H1 (cell line): ENCODE measurements around the gene DDX51.

ENCODE experiments used
- BCL11A ChIP-seq, 2 experiments: IDR thresholded peaks; one replicate each; pipeline ENCODE4 v1.6.1; 2011; ENCODE audit warnings: low read depth in 2 of 2, low read length in 2 of 2, mild to moderate bottlenecking in 2 of 2
- EGR1 ChIP-seq: IDR thresholded peaks from 2 replicates; pipeline ENCODE4 v1.6.1; 2011; ENCODE audit warnings: low read depth, low read length, borderline replicate concordance
- EZH2 ChIP-seq: fragments of 200-600 bp; sonication (generic); IDR thresholded peaks from 2 replicates; pipeline ENCODE4 v1.7.1; 2012; ENCODE audit warnings: low read depth, mild to moderate bottlenecking, moderate library complexity, low read length, inconsistent platforms; ENCODE audit not compliant: severe bottlenecking
- POLR2A ChIP-seq, 2 experiments: IDR thresholded peaks; 1 replicate in 1 of 2; 2 replicates in 1 of 2; pipeline ENCODE4 v1.6.1; 2011; ENCODE audit warnings: low read depth in 2 of 2, low read length in 2 of 2, mild to moderate bottlenecking in 2 of 2; ENCODE audit errors: control extremely low read depth in 1 of 2
- POLR2AphosphoS5 ChIP-seq: IDR thresholded peaks from 2 replicates; pipeline ENCODE4 v1.6.1; 2011; ENCODE audit warnings: low read depth, low read length
- SIX5 ChIP-seq: IDR thresholded peaks from 2 replicates; pipeline ENCODE4 v1.6.1; 2011; ENCODE audit warnings: mild to moderate bottlenecking, low read depth, low read length
- ZNF274 ChIP-seq: IDR thresholded peaks from 2 replicates; pipeline ENCODE4 v1.7.0; 2012; ENCODE audit warnings: low read length, borderline replicate concordance; ENCODE audit errors: extremely low read depth
- TF ChIP-seq, protein P1 (sequence below), 3 experiments: IDR thresholded peaks; 1 replicate in 2 of 3; 2 replicates in 1 of 3; pipeline versions ENCODE4 v1.5.1 to v1.6.1; 2011; ENCODE audit warnings: low read length in 3 of 3, mild to moderate bottlenecking in 3 of 3, inconsistent platforms in 2 of 3, low read depth in 1 of 3, moderate library complexity in 1 of 3; ENCODE audit not compliant: insufficient read depth in 1 of 3; ENCODE audit errors: control extremely low read depth in 1 of 3
- TF ChIP-seq, protein P2 (sequence below): IDR thresholded peaks from 2 replicates; pipeline ENCODE4 v1.6.1; 2011; ENCODE audit warnings: low read length, improper control_type of control experiment

DNA sequence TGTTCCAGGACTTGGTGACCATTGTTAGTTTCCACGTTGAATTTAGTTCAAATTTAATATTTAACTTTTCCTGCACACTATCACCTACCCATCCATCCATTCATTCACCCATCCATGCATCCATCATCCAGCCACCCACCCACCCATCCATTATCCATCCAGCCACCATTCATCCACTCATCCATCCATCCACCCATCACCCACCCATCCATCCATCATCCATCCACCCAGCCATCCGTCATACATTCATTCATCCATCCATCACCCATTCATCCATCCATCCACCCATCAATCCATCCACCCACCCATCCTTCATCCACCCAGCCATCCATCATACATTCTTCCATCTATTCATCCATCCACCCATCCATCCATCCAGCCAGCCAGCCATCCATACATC lies 22.0 kb upstream of the DDX51 start:
- TF ChIP-seq EZH2 (no peak), ZNF274 (no peak), SIX5 (no peak), POLR2A (IDR thresholded peaks at IDR 0.05; ENCODE audit: control extremely low read depth in 1 of 2, low read depth in 2 of 2, low read length in 2 of 2) (no peak), POLR2AphosphoS5 (no peak), EGR1 (no peak), BCL11A (IDR thresholded peaks at IDR 0.05; ENCODE audit: low read depth in 2 of 2, low read length in 2 of 2) (no peak)
- TF ChIP-seq, protein P1, sequence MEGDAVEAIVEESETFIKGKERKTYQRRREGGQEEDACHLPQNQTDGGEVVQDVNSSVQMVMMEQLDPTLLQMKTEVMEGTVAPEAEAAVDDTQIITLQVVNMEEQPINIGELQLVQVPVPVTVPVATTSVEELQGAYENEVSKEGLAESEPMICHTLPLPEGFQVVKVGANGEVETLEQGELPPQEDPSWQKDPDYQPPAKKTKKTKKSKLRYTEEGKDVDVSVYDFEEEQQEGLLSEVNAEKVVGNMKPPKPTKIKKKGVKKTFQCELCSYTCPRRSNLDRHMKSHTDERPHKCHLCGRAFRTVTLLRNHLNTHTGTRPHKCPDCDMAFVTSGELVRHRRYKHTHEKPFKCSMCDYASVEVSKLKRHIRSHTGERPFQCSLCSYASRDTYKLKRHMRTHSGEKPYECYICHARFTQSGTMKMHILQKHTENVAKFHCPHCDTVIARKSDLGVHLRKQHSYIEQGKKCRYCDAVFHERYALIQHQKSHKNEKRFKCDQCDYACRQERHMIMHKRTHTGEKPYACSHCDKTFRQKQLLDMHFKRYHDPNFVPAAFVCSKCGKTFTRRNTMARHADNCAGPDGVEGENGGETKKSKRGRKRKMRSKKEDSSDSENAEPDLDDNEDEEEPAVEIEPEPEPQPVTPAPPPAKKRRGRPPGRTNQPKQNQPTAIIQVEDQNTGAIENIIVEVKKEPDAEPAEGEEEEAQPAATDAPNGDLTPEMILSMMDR (IDR thresholded peaks at IDR 0.05; ENCODE audit: control extremely low read depth in 1 of 3, insufficient read depth in 1 of 3, low read depth in 1 of 3, low read length in 3 of 3) = no peak
- TF ChIP-seq, protein P2, sequence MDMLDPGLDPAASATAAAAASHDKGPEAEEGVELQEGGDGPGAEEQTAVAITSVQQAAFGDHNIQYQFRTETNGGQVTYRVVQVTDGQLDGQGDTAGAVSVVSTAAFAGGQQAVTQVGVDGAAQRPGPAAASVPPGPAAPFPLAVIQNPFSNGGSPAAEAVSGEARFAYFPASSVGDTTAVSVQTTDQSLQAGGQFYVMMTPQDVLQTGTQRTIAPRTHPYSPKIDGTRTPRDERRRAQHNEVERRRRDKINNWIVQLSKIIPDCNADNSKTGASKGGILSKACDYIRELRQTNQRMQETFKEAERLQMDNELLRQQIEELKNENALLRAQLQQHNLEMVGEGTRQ = no peak
